CD14-positive monocyte (primary cell): ENCODE measurements around the gene SOX15. TPM values are rescaled to one million over a fixed set of nuclear protein-coding genes. Genes with fewer than 3 reads are reported as not detected.

Experiments
- DNase-seq, 3 donors: peaks; one replicate each; pipeline ENCODE4 v3.0.0-alpha.2; 2011 to 2022
- H2AFZ ChIP-seq: 2 replicates; pipeline ENCODE4 v1.6.0; 2012; ENCODE audit warnings: mild to moderate bottlenecking, low read depth, low read length, inconsistent platforms; ENCODE audit not compliant: insufficient read depth, poor library complexity, severe bottlenecking
- H3K27ac ChIP-seq, 2 donors: 1 replicate in 1 of 2; 2 replicates in 1 of 2; pipeline ENCODE4 v1.5.1; 2012 to 2013; ENCODE audit warnings: low read length in 2 of 2, control low read depth in 1 of 2, inconsistent platforms in 1 of 2, low read depth in 1 of 2, mild to moderate bottlenecking in 1 of 2
- H3K27me3 ChIP-seq, 2 donors: one replicate each; pipeline versions ENCODE4 v1.6.0 to v1.6.1; 2011 to 2013; ENCODE audit warnings: low read length in 2 of 2; ENCODE audit not compliant: control insufficient read depth in 2 of 2, insufficient read depth in 2 of 2
- H3K36me3 ChIP-seq, 2 donors: replicated peaks in 1 of 2; 1 replicate in 1 of 2; 2 replicates in 1 of 2; pipeline versions ENCODE4 v1.5.1 to v1.6.1; 2012 to 2013; ENCODE audit warnings: low read length in 2 of 2, control low read depth in 1 of 2, inconsistent platforms in 1 of 2, mild to moderate bottlenecking in 1 of 2; ENCODE audit not compliant: insufficient read depth in 2 of 2, control insufficient read depth in 1 of 2
- H3K4me1 ChIP-seq, 2 donors: 1 replicate in 1 of 2; 2 replicates in 1 of 2; pipeline versions ENCODE4 v1.5.1 to v1.6.1; 2012 to 2013; ENCODE audit warnings: low read length in 2 of 2, control low read depth in 1 of 2, inconsistent platforms in 1 of 2, mild to moderate bottlenecking in 1 of 2, moderate library complexity in 1 of 2; ENCODE audit not compliant: insufficient read depth in 2 of 2, control insufficient read depth in 1 of 2
- H3K4me2 ChIP-seq: replicated peaks from 2 replicates; pipeline ENCODE3; 2012; ENCODE audit warnings: low read length, moderate library complexity, mild to moderate bottlenecking; ENCODE audit not compliant: poor library complexity, severe bottlenecking; ENCODE audit errors: extremely low read depth
- H3K4me3 ChIP-seq, 3 experiments: fragments of 200-600 bp in 1 of 3; sonication (generic) in 1 of 3; replicated peaks in 1 of 3; 1 replicate in 2 of 3; 2 replicates in 1 of 3; pipeline ENCODE4 v1.5.1; 2011 to 2013; ENCODE audit warnings: low read length in 3 of 3, mild to moderate bottlenecking in 3 of 3, control low read depth in 2 of 3, low read depth in 2 of 3, inconsistent platforms in 1 of 3, moderate library complexity in 1 of 3
- H3K79me2 ChIP-seq: 2 replicates; pipeline ENCODE4 v1.6.0; 2012; ENCODE audit warnings: mild to moderate bottlenecking, control low read depth, inconsistent platforms, low read length, moderate library complexity; ENCODE audit not compliant: insufficient read depth
- H3K9ac ChIP-seq: 2 replicates; pipeline ENCODE4 v1.6.0; 2017; ENCODE audit warnings: low read length, mild to moderate bottlenecking; ENCODE audit not compliant: insufficient read depth, poor library complexity, severe bottlenecking
- H3K9me3 ChIP-seq, 2 donors: replicated peaks in 1 of 2; 1 replicate in 1 of 2; 2 replicates in 1 of 2; pipeline versions ENCODE4 v1.5.1 to v1.6.1; 2012 to 2013; ENCODE audit warnings: low read length in 2 of 2, control low read depth in 1 of 2; ENCODE audit not compliant: control insufficient read depth in 1 of 2, insufficient read depth in 1 of 2
- H4K20me1 ChIP-seq: 2 replicates; pipeline ENCODE4 v1.6.0; 2012; ENCODE audit warnings: mild to moderate bottlenecking, low read length, control low read depth, moderate library complexity; ENCODE audit not compliant: insufficient read depth
- H3K27ac Mint-ChIP-seq, 7 donors: one replicate each; pipeline ENCODE4 v1.8.0; 2020; ENCODE audit warnings: mild to moderate bottlenecking in 7 of 7, mixed read lengths in 7 of 7, moderate library complexity in 6 of 7, inconsistent platforms in 2 of 7
- H3K27me3 Mint-ChIP-seq, 3 donors: one replicate each; pipeline ENCODE4 v1.8.0; 2021 to 2022; ENCODE audit warnings: low read depth in 3 of 3, mild to moderate bottlenecking in 3 of 3, mixed read lengths in 3 of 3, moderate library complexity in 3 of 3, inconsistent platforms in 1 of 3
- H3K36me3 Mint-ChIP-seq, 2 donors: one replicate each; pipeline ENCODE4 v1.8.0; 2020; ENCODE audit warnings: mixed read lengths in 2 of 2, inconsistent platforms in 1 of 2, mild to moderate bottlenecking in 1 of 2
- H3K4me1 Mint-ChIP-seq: one replicate; pipeline ENCODE4 v1.8.0; 2020; ENCODE audit warnings: mild to moderate bottlenecking, mixed read lengths
- H3K4me3 Mint-ChIP-seq, 2 donors: one replicate each; pipeline ENCODE4 v1.8.0; 2020; ENCODE audit warnings: mild to moderate bottlenecking in 2 of 2, mixed read lengths in 2 of 2, moderate library complexity in 1 of 2
- H3K9me3 Mint-ChIP-seq, 7 donors: one replicate each; pipeline ENCODE4 v1.8.0; 2020 to 2022; ENCODE audit warnings: mixed read lengths in 7 of 7, mild to moderate bottlenecking in 6 of 7, moderate library complexity in 6 of 7, inconsistent platforms in 2 of 7
- CTCF ChIP-seq: fragments of 200-600 bp; IDR thresholded peaks from one replicate; pipeline ENCODE4 v1.8.0; 2022; ENCODE audit warnings: antibody characterized with exemption, mild to moderate bottlenecking
- WGBS: methylation state at CpG from one replicate; pipeline ENCODE4 v1.1.5; 2013; ENCODE audit warnings: missing lambda C conversion rate; ENCODE audit not compliant: insufficient coverage; 5-methylcytosine and 5-hydroxymethylcytosine counted together
- intact Hi-C, 2 donors: fragments of 100-400 bp; cut with micrococcal nuclease; formaldehyde crosslinking; loops; one replicate each; pipeline versions ENCODE4 v1.15.0 to v1.15.1; 2023
- polyA plus RNA-seq, 3 donors: library from polyadenylated mRNA; depleted of rRNA in 1 of 3; unstranded in 2 of 3; stranded (reverse) in 1 of 3; fragments of 300-500 nt in 2 of 3; fragments of >200 nt in 1 of 3; fragmentation: Illumina TruSeq in 2 of 3; gene quantifications; 1 replicate in 2 of 3; 2 replicates in 1 of 3; pipeline ENCODE4 v1.2.3, GENCODE V29; 2012 to 2021

SOX15 gene
- polyA plus RNA-seq, 3 donors: 0.86 to 1.2 (median 1.1) TPM

GRCh38 chr17:7555320-7555948, 34.5 kb downstream of the SOX15 start:
- Histone ChIP-seq H3K4me1 (peaks cover 83 to 88% of the 10 kb centered on the region in 2 donors), H3K27me3 (no peaks in the 10 kb centered on the region), H3K36me3 (peaks cover 4% of the 10 kb centered on the region in 2 donors), H3K27ac (no peak overlapping the region), H3K79me2 (peaks cover 48% of the 10 kb centered on the region), H3K4me2 (no peak overlapping the region), H3K9ac (no peak overlapping the region), H4K20me1 (peaks cover 6% of the 10 kb centered on the region), H3K9me3 (no peaks in the 10 kb centered on the region), H3K4me3 (no peak overlapping the region), H2AFZ (no peak overlapping the region)
- TF ChIP-seq CTCF: no peak
- no peak for DNase-seq
- Mint-ChIP-seq H3K4me3 (no peak overlapping the region), H3K36me3 (peaks cover 39 to 46% of the 10 kb centered on the region in 2 donors), H3K9me3 (peaks cover 0 to 3% (median 0%) of the 10 kb centered on the region in 7 donors), H3K27me3 (peaks cover 0 to 8% (median 7%) of the 10 kb centered on the region in 3 donors), H3K4me1 (peaks cover 83% of the 10 kb centered on the region), H3K27ac (peak overlapping the region in 5 of 7 donors; percentile 21 to 69 (median 57))
- intact Hi-C loops: no loop called here
- WGBS: 53% methylated on average over 10 of the region's 10 CpGs

- Histone ChIP-seq H3K4me2 (peak overlapping the region; percentile 60), H4K20me1 (no peaks in the 10 kb centered on the region), H3K4me3 (peak overlapping the region in 1 of 3 experiments; percentile 62), H3K27me3 (no peaks in the 10 kb centered on the region), H3K9me3 (no peaks in the 10 kb centered on the region), H3K36me3 (no peaks in the 10 kb centered on the region), H3K4me1 (peaks cover 88 to 91% of the 10 kb centered on the region in 2 donors), H3K79me2 (peaks cover 45% of the 10 kb centered on the region), H3K27ac (peak overlapping the region; percentile 74 to 90), H2AFZ (no peak overlapping the region), H3K9ac (peak overlapping the region; percentile 54)
- H3K27ac Mint-ChIP-seq: peak overlapping the region; percentile 83 to 96 (median 94)
- no peaks in the 10 kb centered on the region for H3K9me3 Mint-ChIP-seq
- intact Hi-C loops: no loop called here
- no CpG with 5 or more reads among the region's 1 CpG for WGBS
- H3K27me3 Mint-ChIP-seq: peaks cover 0 to 5% (median 5%) of the 10 kb centered on the region in 3 donors
- H3K4me3 Mint-ChIP-seq: peak overlapping the region in 1 of 2 donors; percentile 42
- DNase-seq: no peak
- peaks cover 81% of the 10 kb centered on the region for H3K4me1 Mint-ChIP-seq
- TF ChIP-seq CTCF: no peak
- peaks cover 35 to 40% of the 10 kb centered on the region in 2 donors for H3K36me3 Mint-ChIP-seq
Measured at GRCh38 chr17:7553356-7553755, 36.5 kb downstream of the SOX15 start.
